Trophoblast cell (in vitro differentiated cells and primary cell): Measurements from ENCODE around the gene COTL1.

Experiments
- DNase-seq, 2 donors: peaks; one replicate each; pipeline ENCODE4 v3.0.0-alpha.2; 2016
- H2AFZ ChIP-seq: 2 replicates; pipeline ENCODE4 v1.6.1; 2013; ENCODE audit warnings: low read length, moderate library complexity, mild to moderate bottlenecking; ENCODE audit not compliant: insufficient read depth, poor library complexity
- H2AK5ac ChIP-seq: 2 replicates; pipeline ENCODE4 v1.6.1; 2013; ENCODE audit warnings: mild to moderate bottlenecking, low read length
- H2BK120ac ChIP-seq: 2 replicates; pipeline ENCODE4 v1.6.1; 2013; ENCODE audit warnings: low read length, mild to moderate bottlenecking, moderate library complexity; ENCODE audit not compliant: insufficient read depth, poor library complexity
- H2BK12ac ChIP-seq: 2 replicates; pipeline ENCODE4 v1.6.1; 2013; ENCODE audit warnings: mild to moderate bottlenecking, low read length, moderate library complexity
- H2BK5ac ChIP-seq: 2 replicates; pipeline ENCODE4 v1.6.1; 2013; ENCODE audit warnings: low read length, low read depth, moderate library complexity, mild to moderate bottlenecking; ENCODE audit not compliant: poor library complexity
- H3K14ac ChIP-seq: 2 replicates; pipeline ENCODE4 v1.6.1; 2013; ENCODE audit warnings: mild to moderate bottlenecking, low read length
- H3K18ac ChIP-seq: 2 replicates; pipeline ENCODE4 v1.6.1; 2013; ENCODE audit warnings: mild to moderate bottlenecking, low read length
- H3K23ac ChIP-seq: 2 replicates; pipeline ENCODE4 v1.6.1; 2013; ENCODE audit warnings: low read length
- H3K27ac ChIP-seq: 2 replicates; pipeline ENCODE4 v1.5.1; 2013; ENCODE audit warnings: low read depth, mild to moderate bottlenecking, inconsistent platforms, low read length, moderate library complexity
- H3K27me3 ChIP-seq: 2 replicates; pipeline ENCODE4 v1.6.1; 2013; ENCODE audit warnings: inconsistent platforms, mild to moderate bottlenecking, low read length, moderate library complexity; ENCODE audit not compliant: insufficient read depth
- H3K36me3 ChIP-seq, 2 experiments: 1 replicate in 1 of 2; 2 replicates in 1 of 2; pipeline ENCODE4 v1.6.1; 2013; ENCODE audit warnings: low read length in 2 of 2, mild to moderate bottlenecking in 2 of 2, moderate library complexity in 1 of 2; ENCODE audit not compliant: insufficient read depth in 2 of 2, control insufficient read depth in 1 of 2
- H3K4ac ChIP-seq: 2 replicates; pipeline ENCODE4 v1.6.1; 2013; ENCODE audit warnings: low read depth, mild to moderate bottlenecking, low read length, moderate library complexity
- H3K4me1 ChIP-seq, 2 experiments: 1 replicate in 1 of 2; 2 replicates in 1 of 2; pipeline ENCODE4 v1.6.1; 2013; ENCODE audit warnings: low read length in 2 of 2, mild to moderate bottlenecking in 2 of 2, moderate library complexity in 1 of 2; ENCODE audit not compliant: insufficient read depth in 2 of 2, control insufficient read depth in 1 of 2
- H3K4me2 ChIP-seq: 2 replicates; pipeline ENCODE4 v1.6.1; 2013; ENCODE audit warnings: inconsistent platforms, mild to moderate bottlenecking, low read length, moderate library complexity
- H3K4me3 ChIP-seq: 2 replicates; pipeline ENCODE4 v1.5.1; 2013; ENCODE audit warnings: mild to moderate bottlenecking, low read depth, low read length, inconsistent platforms
- H3K79me1 ChIP-seq: one replicate; pipeline ENCODE4 v1.6.1; 2013; ENCODE audit warnings: low read length
- H3K79me2 ChIP-seq: 2 replicates; pipeline ENCODE4 v1.6.1; 2013; ENCODE audit warnings: low read length, mild to moderate bottlenecking; ENCODE audit not compliant: control insufficient read depth, insufficient read depth, poor library complexity
- H3K9ac ChIP-seq: 2 replicates; pipeline ENCODE4 v1.6.1; 2013; ENCODE audit warnings: mild to moderate bottlenecking, low read length
- H3K9me3 ChIP-seq: 2 replicates; pipeline ENCODE4 v1.6.1; 2013; ENCODE audit warnings: low read depth, mild to moderate bottlenecking, control low read depth, inconsistent platforms, low read length; ENCODE audit not compliant: insufficient read depth
- H4K12ac ChIP-seq: 2 replicates; pipeline ENCODE4 v1.6.1; 2013; ENCODE audit warnings: low read depth, mild to moderate bottlenecking, low read length, moderate library complexity
- H4K8ac ChIP-seq: 2 replicates; pipeline ENCODE4 v1.6.1; 2013; ENCODE audit warnings: low read depth, mild to moderate bottlenecking, low read length, moderate library complexity
- H4K91ac ChIP-seq: one replicate; pipeline ENCODE4 v1.6.1; 2013; ENCODE audit warnings: low read depth, mild to moderate bottlenecking, low read length, moderate library complexity
- WGBS: extraction: QIAGEN DNeasy Blood & Tissue Kit; methylation state at CpG from one replicate; pipeline ENCODE4 v1.1.7; 2013; ENCODE audit warnings: missing lambda C conversion rate; ENCODE audit not compliant: insufficient read length, insufficient coverage; ENCODE audit errors: extremely low coverage; 5-methylcytosine and 5-hydroxymethylcytosine counted together

Gene COTL1

GRCh38 chr16:84648595-84649510, 31.0 kb upstream of the COTL1 start:
- Histone ChIP-seq H3K36me3 (peaks cover 8% of the 10 kb centered on the region in 2 experiments), H3K4me2 (peak overlapping the region; percentile 88), H3K9ac (peak overlapping the region; percentile 18), H3K27me3 (no peaks in the 10 kb centered on the region), H3K9me3 (no peaks in the 10 kb centered on the region), H3K4me3 (peak overlapping the region; percentile 83), H3K23ac (no peak overlapping the region), H4K8ac (peak overlapping the region; percentile 78), H3K27ac (no peak overlapping the region), H3K14ac (peak overlapping the region; percentile 91), H3K4me1 (peaks cover 4 to 16% of the 10 kb centered on the region in 2 experiments), H4K12ac (peak overlapping the region; percentile 72), H2BK5ac (peak overlapping the region; percentile 55), H3K4ac (peak overlapping the region; percentile 35), H2BK12ac (no peak overlapping the region), H2BK120ac (peak overlapping the region; percentile 38), H4K91ac (peak overlapping the region; percentile 89), H3K79me2 (peaks cover 7% of the 10 kb centered on the region), H3K18ac (peak overlapping the region; percentile 79), H2AK5ac (peak overlapping the region; percentile 81), H2AFZ (peak overlapping the region; percentile 90), H3K79me1 (peaks cover 8% of the 10 kb centered on the region)
- WGBS, result no CpG with 5 or more reads among the region's 96 CpGs
- DNase-seq, result peak; percentile 25 to 62

DNA sequence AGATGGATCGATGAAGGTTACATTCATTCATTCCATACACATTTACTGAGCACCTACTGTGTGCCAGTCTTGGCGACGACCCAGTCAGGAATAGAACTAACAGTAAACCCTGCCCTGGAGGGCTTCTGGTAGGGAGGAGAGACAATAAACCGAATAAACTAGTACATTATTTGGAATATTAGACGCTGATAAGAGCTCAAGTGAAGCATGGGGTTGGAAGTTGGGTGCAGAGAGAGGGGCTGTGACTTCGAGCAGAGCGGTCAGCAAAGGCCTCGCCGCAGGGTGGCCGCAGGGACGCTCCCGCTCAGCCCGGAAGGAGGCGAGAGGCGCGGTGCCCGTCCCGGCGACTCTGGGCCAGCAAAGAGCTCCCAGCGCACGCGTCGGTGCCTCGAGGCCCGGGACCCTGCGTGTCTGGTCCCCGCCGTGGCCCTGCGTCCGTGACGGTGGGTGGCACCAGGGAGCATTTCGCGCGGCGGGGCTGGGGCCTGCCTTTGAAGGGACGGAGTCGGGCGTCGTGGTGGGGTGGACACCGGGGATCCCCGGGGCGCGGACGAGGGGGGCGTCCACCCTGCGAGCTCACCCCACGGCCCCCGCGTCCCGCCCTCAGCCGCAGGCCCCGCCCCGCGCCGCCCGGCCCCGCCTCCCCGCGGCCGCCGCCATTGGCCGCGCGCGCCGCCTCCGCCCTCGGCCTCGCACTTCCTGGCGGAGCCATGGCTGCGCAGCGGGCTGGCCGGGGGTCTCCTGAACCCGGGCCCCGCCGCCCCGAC, 30.1 kb upstream of the COTL1 start, which contains the start of gene KLHL36:
KLHL36 (plus strand) TSS at position 684 of the 767 bp plus-strand sequence. CDS start 2,357 bp downstream, outside the sequence.
- Histone ChIP-seq H3K9ac (peak within 1 kb of the TSS; percentile 18), H2AK5ac (peak within 1 kb of the TSS; percentile 81), H3K4me3 (peak within 1 kb of the TSS; percentile 83), H3K27me3 (no peaks in the 10 kb centered on the region), H3K27ac (no peak within 1 kb of the TSS), H3K4me1 (peaks cover 7 to 22% of the 10 kb centered on the region in 2 experiments), H2BK120ac (peak within 1 kb of the TSS; percentile 74), H2BK12ac (peak within 1 kb of the TSS; percentile 9), H2AFZ (peak within 1 kb of the TSS; percentile 90), H3K4ac (peak within 1 kb of the TSS; percentile 91), H4K8ac (peak within 1 kb of the TSS; percentile 94), H3K79me1 (peaks cover 8% of the 10 kb centered on the region), H3K18ac (peak within 1 kb of the TSS; percentile 86), H4K91ac (peak within 1 kb of the TSS; percentile 93), H3K14ac (peak within 1 kb of the TSS; percentile 93), H3K9me3 (no peaks in the 10 kb centered on the region), H3K79me2 (peaks cover 7% of the 10 kb centered on the region), H3K23ac (no peak within 1 kb of the TSS), H4K12ac (peak within 1 kb of the TSS; percentile 92), H3K36me3 (peaks cover 8% of the 10 kb centered on the region in 2 experiments), H2BK5ac (peak within 1 kb of the TSS; percentile 55), H3K4me2 (peak within 1 kb of the TSS; percentile 88)
- WGBS, result no CpG with 5 or more reads among the region's 77 CpGs
- DNase-seq, result peak; percentile 12 to 68

DNA sequence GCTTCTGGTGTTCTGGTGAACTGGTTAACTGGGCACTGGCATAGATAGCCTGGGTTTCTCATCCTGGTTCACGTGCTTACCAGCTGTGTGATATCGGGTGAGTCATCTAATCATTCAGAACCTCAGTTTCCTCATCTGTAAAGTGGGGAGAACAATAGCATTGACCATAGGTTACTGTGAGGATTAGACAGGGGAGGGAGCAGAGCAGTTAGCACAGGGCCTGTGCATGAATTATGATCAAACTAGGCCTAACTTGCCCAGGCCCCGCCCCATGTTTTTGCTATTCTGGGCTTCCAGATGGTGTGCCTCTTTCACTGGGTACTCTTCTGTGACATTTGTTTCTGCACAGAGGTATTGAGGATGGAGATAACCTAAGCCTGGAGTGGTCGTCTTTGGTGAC, 25.8 kb upstream of the COTL1 start:
- no peak overlapping the region for H4K8ac ChIP-seq
- H2AK5ac ChIP-seq, result no peak overlapping the region
- no peaks in the 10 kb centered on the region for H3K9me3 ChIP-seq
- peaks cover 4% of the 10 kb centered on the region for H3K79me1 ChIP-seq
- H3K14ac ChIP-seq, result no peak overlapping the region
- H3K4me1 ChIP-seq, result peaks cover 11 to 18% of the 10 kb centered on the region in 2 experiments
- no peak overlapping the region for H2BK5ac ChIP-seq
- H4K91ac ChIP-seq, result no peak overlapping the region
- H3K4me3 ChIP-seq, result no peak overlapping the region
- no peak overlapping the region for H2BK12ac ChIP-seq
- H3K23ac ChIP-seq, result no peak overlapping the region
- H3K27ac ChIP-seq, result peak overlapping the region; percentile 15
- H3K79me2 ChIP-seq, result peaks cover 3% of the 10 kb centered on the region
- H3K36me3 ChIP-seq, result no peaks in the 10 kb centered on the region
- no peak overlapping the region for H2BK120ac ChIP-seq
- no peak overlapping the region for H4K12ac ChIP-seq
- no peak overlapping the region for H2AFZ ChIP-seq
- no peak for DNase-seq
- H3K18ac ChIP-seq, result no peak overlapping the region
- no CpG with 5 or more reads among the region's 4 CpGs for WGBS
- no peaks in the 10 kb centered on the region for H3K27me3 ChIP-seq
- H3K4me2 ChIP-seq, result no peak overlapping the region
- no peak overlapping the region for H3K4ac ChIP-seq
- H3K9ac ChIP-seq, result no peak overlapping the region

DNA sequence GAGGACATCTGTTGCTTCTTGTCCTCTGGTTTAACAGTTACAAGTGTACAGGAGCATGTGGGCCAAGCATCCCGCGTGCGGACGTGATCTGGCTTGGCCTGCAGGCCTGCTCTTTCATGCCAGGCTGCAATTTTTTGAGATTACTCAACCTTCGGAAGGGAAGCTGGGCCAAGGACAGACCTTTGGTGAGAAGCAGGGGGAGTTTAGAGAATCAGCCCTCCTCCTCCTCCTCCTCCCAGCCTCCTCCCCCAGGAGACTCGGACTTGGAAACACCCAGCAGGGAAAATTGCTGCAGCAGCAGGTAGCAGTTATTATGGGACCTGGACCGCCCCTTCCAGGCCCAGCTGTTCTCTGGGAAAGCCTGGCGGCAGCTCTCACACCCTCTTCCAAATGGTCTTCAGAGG, 25.3 kb upstream of the COTL1 start:
- Histone ChIP-seq H3K27ac (peak overlapping the region; percentile 15), H4K12ac (no peak overlapping the region), H3K4me1 (peaks cover 11 to 18% of the 10 kb centered on the region in 2 experiments), H2BK5ac (no peak overlapping the region), H2AK5ac (no peak overlapping the region), H4K8ac (peak overlapping the region; percentile 4), H3K4ac (no peak overlapping the region), H2AFZ (no peak overlapping the region), H2BK120ac (no peak overlapping the region), H3K36me3 (no peaks in the 10 kb centered on the region), H3K14ac (no peak overlapping the region), H3K18ac (no peak overlapping the region), H4K91ac (peak overlapping the region; percentile 0), H3K9me3 (no peaks in the 10 kb centered on the region), H3K79me1 (peaks cover 4% of the 10 kb centered on the region), H3K4me3 (no peak overlapping the region), H3K9ac (no peak overlapping the region), H3K79me2 (peaks cover 3% of the 10 kb centered on the region), H2BK12ac (no peak overlapping the region), H3K27me3 (no peaks in the 10 kb centered on the region), H3K23ac (no peak overlapping the region), H3K4me2 (peak overlapping the region; percentile 29)
- no CpG with 5 or more reads among the region's 8 CpGs for WGBS
- peak; percentile 77 to 91 for DNase-seq
